Epithelial cell of proximal tubule (primary cell): ENCODE data around the gene ZNF430. TPM values are rescaled to one million over a fixed set of nuclear protein-coding genes. Genes with fewer than 3 reads are reported as not detected.

Experiments
- DNase-seq: peaks from one replicate; pipeline ENCODE4 v3.0.0-alpha.2; 2011; ENCODE audit warnings: low read depth
- H3K4me3 ChIP-seq: 2 replicates; pipeline ENCODE4 v1.5.1; 2011; ENCODE audit warnings: low read depth, mild to moderate bottlenecking, low read length
- CTCF ChIP-seq: conservative IDR thresholded peaks from 2 replicates; pipeline ENCODE4 v1.5.1; 2012; ENCODE audit warnings: low read depth, mild to moderate bottlenecking, low read length
- total RNA-seq: library from RNA; depleted of rRNA; stranded (reverse); fragments of >200 nt; gene quantifications from 2 replicates; pipeline ENCODE4 v1.2.3, GENCODE V29; 2015

The ZNF430 gene
- total RNA-seq, 1 donor from 2014 or later = 8.0 TPM

DNA sequence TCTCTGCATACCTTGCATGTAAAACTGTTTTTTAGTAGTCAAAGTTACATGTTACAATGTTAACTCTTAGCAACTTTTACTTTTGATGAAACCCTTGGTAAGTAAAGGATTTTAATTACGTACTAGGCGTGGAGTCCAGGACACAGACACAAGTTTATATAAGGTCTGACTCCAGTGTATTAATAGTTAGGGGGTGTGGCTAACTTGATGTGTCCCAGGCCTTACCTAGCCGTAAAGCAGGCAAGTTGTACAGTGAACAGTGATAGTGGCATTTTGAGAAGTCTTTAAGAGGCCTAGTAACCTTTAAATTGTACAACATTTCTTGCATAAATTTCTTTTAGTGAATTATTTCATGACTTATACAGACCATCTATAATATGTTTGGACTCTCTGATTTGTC lies 67.4 kb downstream of the ZNF430 start:
- no peak for DNase-seq
- H3K4me3 ChIP-seq = no peak overlapping the region
- no peak for TF ChIP-seq CTCF

GRCh38 chr19:21092109-21092508 lies 71.7 kb downstream of the ZNF430 start:
- no peak overlapping the region for H3K4me3 ChIP-seq
- DNase-seq = no peak
- TF ChIP-seq CTCF = no peak

DNA sequence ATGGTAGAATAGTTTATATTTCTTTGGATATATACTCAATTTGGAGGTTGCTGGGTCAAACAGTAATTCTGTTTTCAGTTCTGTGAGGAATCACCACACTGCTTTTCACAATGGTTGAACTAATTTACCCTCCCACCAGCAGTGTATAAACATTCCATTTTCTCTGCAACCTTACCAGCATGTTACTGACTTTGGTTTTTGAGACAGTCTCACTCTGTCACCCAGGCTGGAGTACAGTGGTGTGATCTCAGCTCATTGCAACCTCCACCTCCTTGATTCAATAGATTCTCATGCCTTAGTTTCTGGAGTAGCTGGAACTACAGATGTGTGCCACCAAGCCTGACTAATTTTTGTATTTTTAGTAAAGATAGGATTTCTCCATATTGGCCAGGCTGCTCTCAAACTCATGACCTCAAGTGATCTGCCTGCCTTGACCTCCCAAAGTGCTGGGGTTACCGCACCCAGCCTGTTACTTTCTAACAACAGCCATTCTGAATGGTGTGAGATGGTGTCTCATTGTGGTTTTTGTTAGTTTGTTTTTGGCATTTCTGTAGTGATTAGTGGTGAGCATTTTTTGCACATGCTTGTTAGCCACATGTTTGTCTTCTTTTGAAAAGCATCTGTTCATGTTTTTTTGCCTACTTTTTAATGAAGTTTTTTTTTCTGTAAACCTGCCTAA lies 74.0 kb downstream of the ZNF430 start:
- no peak for DNase-seq
- no peak overlapping the region for H3K4me3 ChIP-seq
- no peak for TF ChIP-seq CTCF

DNA sequence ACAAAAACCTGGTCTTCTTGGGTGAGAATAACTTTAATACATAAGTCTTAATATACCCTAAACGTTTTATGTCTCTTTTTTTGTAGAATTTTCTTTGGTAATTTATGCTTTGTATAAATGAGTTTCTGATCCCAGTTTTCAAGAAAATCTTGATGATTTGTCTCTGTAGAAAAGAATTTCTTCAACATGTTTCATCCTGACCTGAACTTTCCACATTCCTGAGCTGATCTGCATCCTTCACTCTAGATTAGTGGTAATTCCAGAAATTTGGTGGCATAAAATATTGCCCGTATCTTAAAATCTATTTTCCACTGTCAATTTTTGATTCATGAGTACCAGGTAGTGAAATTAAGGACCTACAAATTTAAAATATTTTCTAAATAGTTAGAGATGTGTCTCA lies 77.8 kb downstream of the ZNF430 start:
- H3K4me3 ChIP-seq = no peak overlapping the region
- DNase-seq = no peak
- no peak for TF ChIP-seq CTCF

GRCh38 chr19:21101521-21102242 lies 81.2 kb downstream of the ZNF430 start:
- no peak for DNase-seq
- TF ChIP-seq CTCF = no peak
- H3K4me3 ChIP-seq = no peak overlapping the region

GRCh38 chr19:21109116-21109515 lies 88.7 kb downstream of the ZNF430 start:
- H3K4me3 ChIP-seq = no peak overlapping the region
- TF ChIP-seq CTCF = no peak
- no peak for DNase-seq

Other genes starting within 250 kb of the ZNF430 start
- gene ZNF66, start 244.4 kb upstream of the ZNF430 start, total RNA-seq = 2.5 and 5.1 TPM in 2 replicates
- gene ZNF85, start 97.4 kb upstream of the ZNF430 start, total RNA-seq = 11.4 and 12.1 TPM in 2 replicates
- gene ZNF714, start 61.5 kb downstream of the ZNF430 start, total RNA-seq = 7.6 and 13.9 TPM in 2 replicates
- 2.2 and 2.9 TPM in 2 replicates for gene ZNF431, start 121.4 kb downstream of the ZNF430 start, total RNA-seq